ENCODE data around the gene BCAS3. TPM values are rescaled to one million over a fixed set of nuclear protein-coding genes. Genes with fewer than 3 reads are reported as not detected.

BCAS3 gene
- total RNA-seq, 2 experiments from 2014 or later, result 13.4 to 14.5 TPM

- no peak overlapping the region for H3K4me3 ChIP-seq (ENCODE audit: low read depth, low read length, poor library complexity, severe bottlenecking)
- no peaks in the 10 kb centered on the region for H3K9me3 ChIP-seq (ENCODE audit: low read length)
- intact Hi-C loops (cut with micrococcal nuclease; ENCODE audit: unreplicated experiment), result no loop called here
- TF ChIP-seq EZH2phosphoT487 (IDR thresholded peaks at IDR 0.05; ENCODE audit: borderline replicate concordance, low read depth, low read length), result no peak
- no peak for TF ChIP-seq CTCF (conservative IDR thresholded peaks at IDR 0.05; ENCODE audit: low read length)
- DNase-seq (ENCODE audit: low spot score), result no peak
- no TSS peak for BruUV-seq (replicated peaks)
- H3K27ac ChIP-seq (ENCODE audit: low read depth, low read length, poor library complexity, severe bottlenecking), result no peak overlapping the region
- ChIA-PET POLR2A (no interaction called here), CTCF (ENCODE audit: unreplicated experiment) (no interaction called here)
- no peak overlapping the region for H2AFZ ChIP-seq (ENCODE audit: low read length)
- no peak overlapping the region for H3K4me2 ChIP-seq (ENCODE audit: low read length)
- H3K9me2 ChIP-seq (ENCODE audit: insufficient read depth, low read length), result no peaks in the 10 kb centered on the region
- H3K4me1 ChIP-seq (ENCODE audit: insufficient read depth, low read length, poor library complexity, severe bottlenecking), result no peaks in the 10 kb centered on the region
- no peaks in the 10 kb centered on the region for H4K20me1 ChIP-seq (ENCODE audit: insufficient read depth, low read length)
- no peaks in the 10 kb centered on the region for H3K79me2 ChIP-seq (ENCODE audit: insufficient read depth, low read depth, low read length)
- H3K36me3 ChIP-seq (ENCODE audit: insufficient read depth, low read length), result no peaks in the 10 kb centered on the region
Observed at GRCh38 chr17:60766778-60767190, 89.1 kb downstream of the BCAS3 start.

- Histone ChIP-seq H3K36me3 (ENCODE audit: insufficient read depth, low read length) (no peaks in the 10 kb centered on the region), H3K9me3 (ENCODE audit: low read length) (no peaks in the 10 kb centered on the region), H3K4me3 (ENCODE audit: low read depth, low read length, poor library complexity, severe bottlenecking) (no peak overlapping the region), H4K20me1 (ENCODE audit: insufficient read depth, low read length) (no peaks in the 10 kb centered on the region), H3K27ac (ENCODE audit: low read depth, low read length, poor library complexity, severe bottlenecking) (no peak overlapping the region), H3K9me2 (ENCODE audit: insufficient read depth, low read length) (no peaks in the 10 kb centered on the region), H3K4me2 (ENCODE audit: low read length) (no peak overlapping the region), H2AFZ (ENCODE audit: low read length) (no peak overlapping the region), H3K79me2 (ENCODE audit: insufficient read depth, low read depth, low read length) (no peaks in the 10 kb centered on the region), H3K4me1 (ENCODE audit: insufficient read depth, low read length, poor library complexity, severe bottlenecking) (no peaks in the 10 kb centered on the region)
- POLR2A ChIA-PET, result no interaction called here
- DNase-seq (ENCODE audit: low spot score), result no peak
- BruUV-seq (replicated peaks), result no TSS peak
- intact Hi-C loops (cut with micrococcal nuclease; ENCODE audit: unreplicated experiment), result no loop called here
- TF ChIP-seq EZH2phosphoT487 (IDR thresholded peaks at IDR 0.05; ENCODE audit: borderline replicate concordance, low read depth, low read length) (no peak), CTCF (conservative IDR thresholded peaks at IDR 0.05; ENCODE audit: low read length) (no peak)
- CTCF ChIA-PET (ENCODE audit: unreplicated experiment), result no interaction called here
Observed at GRCh38 chr17:60767744-60768308, 90.2 kb downstream of the BCAS3 start.

GRCh38 chr17:60769327-60769726 is 91.7 kb downstream of the BCAS3 start:
- H3K36me3 ChIP-seq (ENCODE audit: insufficient read depth, low read length), result no peaks in the 10 kb centered on the region
- CTCF ChIA-PET (ENCODE audit: unreplicated experiment), result no interaction called here
- no peaks in the 10 kb centered on the region for H3K79me2 ChIP-seq (ENCODE audit: insufficient read depth, low read depth, low read length)
- no peak overlapping the region for H3K27ac ChIP-seq (ENCODE audit: low read depth, low read length, poor library complexity, severe bottlenecking)
- H3K9me2 ChIP-seq (ENCODE audit: insufficient read depth, low read length), result no peaks in the 10 kb centered on the region
- H4K20me1 ChIP-seq (ENCODE audit: insufficient read depth, low read length), result no peaks in the 10 kb centered on the region
- intact Hi-C loops (cut with micrococcal nuclease; ENCODE audit: unreplicated experiment), result no loop called here
- H3K4me1 ChIP-seq (ENCODE audit: insufficient read depth, low read length, poor library complexity, severe bottlenecking), result no peaks in the 10 kb centered on the region
- no TSS peak for BruUV-seq (replicated peaks)
- H3K4me2 ChIP-seq (ENCODE audit: low read length), result no peak overlapping the region
- DNase-seq (ENCODE audit: low spot score), result no peak
- H3K9me3 ChIP-seq (ENCODE audit: low read length), result no peaks in the 10 kb centered on the region
- TF ChIP-seq CTCF (conservative IDR thresholded peaks at IDR 0.05; ENCODE audit: low read length), result no peak
- no peak for TF ChIP-seq EZH2phosphoT487 (IDR thresholded peaks at IDR 0.05; ENCODE audit: borderline replicate concordance, low read depth, low read length)
- H3K4me3 ChIP-seq (ENCODE audit: low read depth, low read length, poor library complexity, severe bottlenecking), result no peak overlapping the region
- POLR2A ChIA-PET, result no interaction called here
- no peak overlapping the region for H2AFZ ChIP-seq (ENCODE audit: low read length)
